Ishikawa (cell line): ENCODE results near the gene IL12B.

ENCODE experiments used
- CEBPB ChIP-seq: IDR thresholded peaks from 2 replicates; pipeline ENCODE4 v1.6.1; 2012
- CREB1 ChIP-seq: IDR thresholded peaks from 2 replicates; pipeline ENCODE4 v1.6.1; 2012; ENCODE audit warnings: low read depth
- EGR1 ChIP-seq: IDR thresholded peaks from 2 replicates; pipeline ENCODE4 v1.6.1; 2012
- EP300 ChIP-seq: IDR thresholded peaks from 2 replicates; pipeline ENCODE4 v1.6.1; 2012; ENCODE audit warnings: borderline replicate concordance
- FOXM1 ChIP-seq: IDR thresholded peaks from 2 replicates; pipeline ENCODE4 v1.6.1; 2012; ENCODE audit warnings: low read depth, borderline replicate concordance
- NFIC ChIP-seq: IDR thresholded peaks from 2 replicates; pipeline ENCODE4 v1.6.1; 2012
- RAD21 ChIP-seq: IDR thresholded peaks from 2 replicates; pipeline ENCODE4 v1.6.1; 2012; ENCODE audit warnings: low read depth
- TAF1 ChIP-seq: IDR thresholded peaks from 2 replicates; pipeline ENCODE4 v1.6.1; 2012; ENCODE audit warnings: low read depth, mild to moderate bottlenecking
- TCF12 ChIP-seq: IDR thresholded peaks from 2 replicates; pipeline ENCODE4 v1.6.1; 2012; ENCODE audit warnings: low read depth
- TEAD4 ChIP-seq: IDR thresholded peaks from 2 replicates; pipeline ENCODE4 v1.6.1; 2012
- YY1 ChIP-seq: IDR thresholded peaks from 2 replicates; pipeline ENCODE4 v1.6.1; 2012; ENCODE audit warnings: low read depth
- ZBTB7A ChIP-seq: IDR thresholded peaks from 2 replicates; pipeline ENCODE4 v1.6.1; 2012; ENCODE audit warnings: low read depth
- TF ChIP-seq, protein P1 (sequence below): IDR thresholded peaks from 2 replicates; pipeline ENCODE4 v1.6.1; 2012
- TF ChIP-seq, protein P2 (sequence below): IDR thresholded peaks from 2 replicates; pipeline ENCODE4 v1.6.1; 2012
- TF ChIP-seq, protein P3 (sequence below): IDR thresholded peaks from 2 replicates; pipeline ENCODE4 v1.6.1; 2012; ENCODE audit warnings: low read depth, mild to moderate bottlenecking

The IL12B gene

DNA sequence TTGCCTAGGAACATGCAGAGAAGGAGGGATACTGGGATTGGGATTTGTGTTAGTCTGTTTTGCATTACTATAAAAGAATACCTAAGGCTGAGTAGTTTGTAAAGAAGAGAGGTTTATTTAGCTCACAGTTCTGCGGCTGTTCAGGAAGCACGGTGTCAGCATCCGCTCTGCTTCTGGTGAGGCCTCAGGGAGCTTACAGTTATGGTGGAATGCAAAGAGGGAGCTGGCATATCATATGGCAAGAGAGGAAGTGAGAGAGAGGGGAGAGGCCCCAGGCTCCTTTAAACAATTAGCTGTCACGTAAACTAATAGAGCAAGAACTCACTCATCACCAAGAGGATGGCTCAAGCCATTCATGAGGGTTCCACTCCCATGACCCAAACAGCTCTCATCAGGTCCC, 27.0 kb downstream of the IL12B start:
- TF ChIP-seq, protein P1, sequence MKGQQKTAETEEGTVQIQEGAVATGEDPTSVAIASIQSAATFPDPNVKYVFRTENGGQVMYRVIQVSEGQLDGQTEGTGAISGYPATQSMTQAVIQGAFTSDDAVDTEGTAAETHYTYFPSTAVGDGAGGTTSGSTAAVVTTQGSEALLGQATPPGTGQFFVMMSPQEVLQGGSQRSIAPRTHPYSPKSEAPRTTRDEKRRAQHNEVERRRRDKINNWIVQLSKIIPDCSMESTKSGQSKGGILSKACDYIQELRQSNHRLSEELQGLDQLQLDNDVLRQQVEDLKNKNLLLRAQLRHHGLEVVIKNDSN, result no peak
- TF ChIP-seq ZBTB7A, result no peak
- no peak for TF ChIP-seq EGR1
- TF ChIP-seq FOXM1, result no peak
- no peak for TF ChIP-seq NFIC
- TF ChIP-seq, protein P2, sequence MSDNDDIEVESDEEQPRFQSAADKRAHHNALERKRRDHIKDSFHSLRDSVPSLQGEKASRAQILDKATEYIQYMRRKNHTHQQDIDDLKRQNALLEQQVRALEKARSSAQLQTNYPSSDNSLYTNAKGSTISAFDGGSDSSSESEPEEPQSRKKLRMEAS, result no peak
- no peak for TF ChIP-seq EP300
- TF ChIP-seq TAF1, result no peak
- TF ChIP-seq CREB1, result no peak
- TF ChIP-seq TEAD4, result no peak
- no peak for TF ChIP-seq TCF12
- TF ChIP-seq, protein P3, sequence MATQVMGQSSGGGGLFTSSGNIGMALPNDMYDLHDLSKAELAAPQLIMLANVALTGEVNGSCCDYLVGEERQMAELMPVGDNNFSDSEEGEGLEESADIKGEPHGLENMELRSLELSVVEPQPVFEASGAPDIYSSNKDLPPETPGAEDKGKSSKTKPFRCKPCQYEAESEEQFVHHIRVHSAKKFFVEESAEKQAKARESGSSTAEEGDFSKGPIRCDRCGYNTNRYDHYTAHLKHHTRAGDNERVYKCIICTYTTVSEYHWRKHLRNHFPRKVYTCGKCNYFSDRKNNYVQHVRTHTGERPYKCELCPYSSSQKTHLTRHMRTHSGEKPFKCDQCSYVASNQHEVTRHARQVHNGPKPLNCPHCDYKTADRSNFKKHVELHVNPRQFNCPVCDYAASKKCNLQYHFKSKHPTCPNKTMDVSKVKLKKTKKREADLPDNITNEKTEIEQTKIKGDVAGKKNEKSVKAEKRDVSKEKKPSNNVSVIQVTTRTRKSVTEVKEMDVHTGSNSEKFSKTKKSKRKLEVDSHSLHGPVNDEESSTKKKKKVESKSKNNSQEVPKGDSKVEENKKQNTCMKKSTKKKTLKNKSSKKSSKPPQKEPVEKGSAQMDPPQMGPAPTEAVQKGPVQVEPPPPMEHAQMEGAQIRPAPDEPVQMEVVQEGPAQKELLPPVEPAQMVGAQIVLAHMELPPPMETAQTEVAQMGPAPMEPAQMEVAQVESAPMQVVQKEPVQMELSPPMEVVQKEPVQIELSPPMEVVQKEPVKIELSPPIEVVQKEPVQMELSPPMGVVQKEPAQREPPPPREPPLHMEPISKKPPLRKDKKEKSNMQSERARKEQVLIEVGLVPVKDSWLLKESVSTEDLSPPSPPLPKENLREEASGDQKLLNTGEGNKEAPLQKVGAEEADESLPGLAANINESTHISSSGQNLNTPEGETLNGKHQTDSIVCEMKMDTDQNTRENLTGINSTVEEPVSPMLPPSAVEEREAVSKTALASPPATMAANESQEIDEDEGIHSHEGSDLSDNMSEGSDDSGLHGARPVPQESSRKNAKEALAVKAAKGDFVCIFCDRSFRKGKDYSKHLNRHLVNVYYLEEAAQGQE, result no peak
- TF ChIP-seq YY1, result no peak
- no peak for TF ChIP-seq CEBPB
- TF ChIP-seq RAD21, result no peak

DNA sequence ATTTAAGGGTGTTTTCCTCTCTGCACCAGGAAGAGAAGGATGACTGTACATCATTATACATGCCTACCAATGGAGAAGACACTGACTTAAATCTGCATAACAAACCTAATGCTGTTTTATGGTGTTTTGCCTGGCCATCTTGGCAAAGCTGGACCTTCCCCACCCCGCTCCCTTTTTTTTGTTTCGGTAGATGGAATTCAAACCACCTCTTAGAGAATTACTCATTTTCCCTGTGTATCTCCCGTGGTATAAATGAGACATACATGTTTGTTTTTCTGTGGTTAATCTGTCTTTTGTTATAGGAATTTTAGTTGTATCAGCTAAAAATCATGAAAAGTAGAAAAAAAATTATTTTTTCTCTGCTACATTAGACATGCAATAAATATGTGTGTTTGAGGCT, 28.8 kb downstream of the IL12B start:
- no peak for TF ChIP-seq CREB1
- TF ChIP-seq CEBPB, result no peak
- TF ChIP-seq, protein P3, result no peak
- TF ChIP-seq RAD21, result no peak
- no peak for TF ChIP-seq ZBTB7A
- TF ChIP-seq NFIC, result no peak

DNA sequence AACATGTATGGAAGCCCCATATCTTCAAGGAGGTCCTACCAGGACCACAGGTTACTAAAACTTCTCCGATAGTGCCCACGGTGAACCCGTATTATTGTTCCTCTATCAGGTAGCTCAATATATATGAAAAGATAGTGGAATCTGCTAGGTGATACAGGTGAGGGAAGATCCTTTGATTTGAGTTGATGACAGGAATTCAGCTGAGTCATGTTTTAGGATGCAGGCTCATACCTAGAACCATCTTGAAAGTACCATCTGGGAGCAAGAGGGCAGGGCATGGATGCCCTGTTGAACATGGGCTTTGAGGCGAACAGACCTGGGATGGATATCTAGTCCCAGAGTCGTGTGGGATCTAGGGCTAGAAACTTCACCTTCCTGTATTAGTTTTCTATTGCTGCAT, 35.4 kb downstream of the IL12B start:
- TF ChIP-seq CEBPB (no peak), RAD21 (no peak), TCF12 (no peak), EGR1 (no peak)
- TF ChIP-seq, protein P3, result no peak

DNA sequence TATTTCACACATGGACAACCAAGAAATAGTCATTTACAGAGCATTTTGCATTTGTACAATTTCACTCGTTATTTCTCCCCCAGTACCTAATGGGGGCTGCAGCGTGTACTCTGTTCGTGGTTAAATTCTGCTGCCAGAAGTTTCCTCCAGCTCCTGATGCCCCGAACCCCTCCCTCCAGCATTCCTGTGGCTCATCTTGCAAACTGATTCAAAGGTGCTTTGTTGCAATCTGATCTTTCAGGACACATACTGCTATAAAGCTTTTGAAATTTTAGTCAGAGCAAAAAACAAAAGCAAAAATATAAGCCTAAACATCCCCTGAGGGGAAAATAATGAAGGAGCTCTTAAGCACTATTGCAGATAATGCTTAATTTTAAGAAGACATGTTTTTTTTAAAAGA, 39.5 kb downstream of the IL12B start:
- no peak for TF ChIP-seq CREB1
- TF ChIP-seq EGR1, result no peak
- no peak for TF ChIP-seq YY1
- no peak for TF ChIP-seq TEAD4
- no peak for TF ChIP-seq ZBTB7A

DNA sequence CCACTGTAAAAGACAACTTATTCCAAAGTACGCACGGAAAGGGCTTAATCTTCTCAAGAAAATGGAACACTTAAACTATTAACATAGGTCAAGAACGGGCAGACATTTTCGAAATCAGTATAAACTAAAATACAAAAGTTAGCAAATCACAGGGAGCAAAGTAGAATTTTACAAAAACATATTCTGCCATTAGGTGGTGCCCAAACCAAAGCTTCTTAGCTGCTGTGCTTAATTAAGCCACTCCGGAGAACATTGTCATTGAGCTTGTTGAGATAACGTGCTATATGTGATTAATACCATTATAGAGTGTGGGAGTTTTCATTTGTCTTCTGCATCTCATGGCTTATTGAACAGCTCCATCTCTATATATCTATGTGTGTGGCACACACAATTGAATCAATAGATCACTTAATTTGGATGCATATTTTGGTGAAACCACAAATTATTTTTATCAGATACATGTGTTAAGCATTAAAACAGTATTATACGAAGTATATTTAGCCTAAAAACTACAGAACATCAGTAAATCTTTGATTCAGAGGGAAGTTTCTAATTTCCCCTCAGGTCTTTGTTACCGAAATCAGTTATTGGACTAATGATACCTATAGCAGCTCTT, 43.8 kb downstream of the IL12B start:
- TF ChIP-seq YY1 (no peak), TAF1 (no peak), CREB1 (no peak), RAD21 (peak; percentile 47), FOXM1 (no peak)
- TF ChIP-seq, protein P2, result no peak

DNA sequence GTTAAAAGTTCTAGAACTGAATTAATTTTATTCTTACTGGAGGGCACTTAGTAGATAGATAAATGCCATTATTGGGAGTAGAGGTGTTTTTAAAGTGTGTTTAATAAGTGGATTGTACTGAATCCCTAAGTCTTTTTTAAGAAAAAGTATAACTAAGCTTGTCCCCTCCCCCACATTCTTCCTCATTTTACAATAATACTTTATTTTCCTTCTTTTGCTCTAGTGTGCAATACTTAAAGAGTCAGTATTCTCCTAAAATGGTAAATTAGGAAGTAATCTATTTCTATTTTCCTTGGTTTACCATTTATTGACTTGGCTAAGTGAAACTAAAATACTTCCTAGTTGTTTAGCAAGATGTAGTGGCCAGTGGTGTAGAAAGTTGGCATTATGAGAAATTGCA, 55.6 kb downstream of the IL12B start:
- TF ChIP-seq ZBTB7A (no peak), TAF1 (no peak), RAD21 (no peak), CREB1 (no peak), FOXM1 (no peak), TEAD4 (no peak), CEBPB (no peak)
